NCI-H1092 treated with DMSO at 0.1 percent for 48 hours (cell line): ENCODE results near the gene MRPS23.

ENCODE experiments used
- DNase-seq: peaks from one replicate; lab custom pipeline; 2025; lab: John Stamatoyannopoulos, UW

MRPS23 gene

GRCh38 chr17:57838453-57838852 lies 11.4 kb downstream of the MRPS23 start:
- DNase-seq, result no peak

GRCh38 chr17:57835333-57835900 lies 14.4 kb downstream of the MRPS23 start:
- DNase-seq, result no peak

GRCh38 chr17:57834146-57834741 lies 15.6 kb downstream of the MRPS23 start:
- peak; percentile 37 for DNase-seq

DNA sequence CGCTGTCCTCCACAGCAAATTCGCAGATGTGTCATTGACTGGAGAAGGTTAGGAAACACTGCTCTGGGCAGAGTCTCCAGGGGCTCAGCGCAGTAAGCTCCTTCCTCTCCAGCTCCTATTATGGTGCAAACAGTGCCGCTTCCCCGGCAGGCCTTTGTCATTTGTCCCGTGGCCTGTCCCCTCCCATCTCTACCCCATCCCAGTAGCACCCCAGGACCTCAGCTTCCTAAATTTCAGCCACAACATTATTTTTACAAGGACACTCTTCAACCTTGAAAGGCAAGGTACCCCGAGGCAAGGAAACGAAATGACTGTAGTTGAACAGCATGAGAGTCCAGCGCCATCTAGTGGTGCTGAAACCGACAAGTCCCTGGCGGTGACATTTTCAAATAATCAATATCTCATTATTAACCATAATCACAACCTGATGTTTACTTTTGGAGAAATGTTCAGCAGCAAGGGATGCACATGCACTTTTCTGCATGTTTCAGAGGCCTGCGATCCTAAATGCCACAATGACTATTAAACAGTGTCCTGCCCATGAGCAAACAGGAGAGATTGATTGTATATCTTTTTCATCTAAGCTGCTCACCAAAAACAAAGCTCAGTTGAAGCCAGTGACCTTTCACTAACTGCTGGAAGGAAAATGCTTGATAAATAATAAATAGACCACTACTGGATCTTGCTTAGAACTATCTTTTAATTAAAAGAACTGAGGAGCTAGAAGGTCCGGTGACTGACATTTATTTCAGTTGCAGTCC lies 16.5 kb downstream of the MRPS23 start:
- DNase-seq, result peak; percentile 79

DNA sequence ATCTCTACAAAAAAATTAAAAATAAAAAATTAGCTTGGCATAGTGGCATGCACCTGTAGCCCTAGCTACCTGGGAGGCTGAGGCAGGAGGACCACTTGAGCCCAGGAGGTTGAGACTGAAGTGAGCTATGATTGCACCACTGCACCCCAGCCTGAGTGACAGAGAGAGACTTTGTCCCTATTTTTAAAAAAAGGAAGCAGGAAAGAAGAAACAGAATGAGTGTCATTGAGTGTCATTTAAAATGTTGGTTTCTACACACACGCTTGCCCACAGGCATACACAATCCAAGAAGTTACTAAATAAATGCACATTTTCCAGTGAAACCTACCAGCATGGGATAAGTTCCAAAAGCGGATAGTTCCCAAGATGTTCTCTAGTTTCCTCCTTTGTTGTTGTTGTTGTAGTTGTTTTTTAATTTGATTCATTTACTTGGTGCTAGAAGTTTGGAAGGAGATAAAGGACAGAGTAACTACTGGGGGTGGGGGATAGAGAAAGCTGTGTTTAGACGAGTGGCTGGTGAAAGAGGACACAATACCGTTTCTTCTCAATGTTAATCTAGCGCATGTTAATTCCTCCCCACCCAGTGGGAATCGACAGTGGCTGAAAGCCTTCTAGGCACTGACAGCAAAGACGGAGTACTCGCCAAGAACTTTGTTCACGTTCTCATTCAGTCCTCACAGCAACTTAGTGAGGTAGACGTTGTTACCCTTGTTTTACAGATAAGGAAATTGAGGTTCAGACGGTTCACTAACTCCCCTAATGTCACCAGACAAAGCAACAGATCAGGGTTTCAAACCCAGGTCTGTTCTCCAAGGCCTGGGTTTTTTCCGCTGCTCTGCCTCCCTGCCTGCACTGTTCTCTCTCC lies 17.3 kb downstream of the MRPS23 start:
- no peak for DNase-seq

- no peak for DNase-seq
These were observed 19.0 kb downstream of the MRPS23 start for GRCh38 chr17:57830880-57831279.

GRCh38 chr17:57823469-57824401 lies 26.1 kb downstream of the MRPS23 start:
- peak; percentile 70 for DNase-seq

- no peak for DNase-seq
These were observed 30.0 kb downstream of the MRPS23 start for GRCh38 chr17:57819867-57820266.

DNA sequence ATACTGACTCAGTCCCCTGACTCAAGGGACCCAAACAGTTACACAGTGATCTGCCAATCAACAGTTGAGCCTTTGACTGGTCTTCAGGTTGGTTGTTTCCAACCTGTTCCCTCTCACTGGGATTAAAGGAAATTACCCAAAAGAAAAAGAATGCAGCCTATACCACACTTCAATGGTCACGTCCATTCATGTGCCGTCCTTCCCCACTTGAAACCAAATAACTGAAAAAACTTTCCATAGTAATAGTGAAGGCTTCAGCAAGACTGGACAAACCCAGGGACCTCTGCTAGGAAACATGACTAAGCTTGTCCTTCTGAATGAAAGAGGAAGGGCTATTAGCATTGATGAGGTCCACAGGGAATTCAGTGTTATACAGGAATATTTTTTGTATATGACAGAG lies 30.6 kb downstream of the MRPS23 start:
- DNase-seq, result no peak

DNA sequence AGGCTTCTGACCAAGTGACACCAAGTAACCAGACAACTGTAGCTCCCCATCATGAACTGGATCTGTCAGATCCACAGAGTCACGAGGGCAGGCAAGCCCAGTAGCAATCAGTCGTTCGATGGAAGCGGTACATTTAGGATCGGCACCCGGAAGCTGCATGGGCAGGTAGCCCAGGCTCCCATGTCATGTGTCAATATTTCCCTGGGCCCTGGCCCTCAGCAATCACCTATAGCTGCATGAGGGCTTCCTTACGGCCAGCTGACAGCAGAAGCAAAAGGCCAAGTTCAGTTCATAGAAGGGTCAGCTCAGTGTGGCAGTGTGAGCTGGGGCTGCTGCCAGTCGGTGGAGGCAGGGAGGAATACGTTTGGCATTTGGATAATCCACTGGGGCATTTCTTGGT lies 31.8 kb downstream of the MRPS23 start:
- DNase-seq, result no peak

- no peak for DNase-seq
These were observed 32.5 kb downstream of the MRPS23 start for GRCh38 chr17:57817299-57817698.

DNA sequence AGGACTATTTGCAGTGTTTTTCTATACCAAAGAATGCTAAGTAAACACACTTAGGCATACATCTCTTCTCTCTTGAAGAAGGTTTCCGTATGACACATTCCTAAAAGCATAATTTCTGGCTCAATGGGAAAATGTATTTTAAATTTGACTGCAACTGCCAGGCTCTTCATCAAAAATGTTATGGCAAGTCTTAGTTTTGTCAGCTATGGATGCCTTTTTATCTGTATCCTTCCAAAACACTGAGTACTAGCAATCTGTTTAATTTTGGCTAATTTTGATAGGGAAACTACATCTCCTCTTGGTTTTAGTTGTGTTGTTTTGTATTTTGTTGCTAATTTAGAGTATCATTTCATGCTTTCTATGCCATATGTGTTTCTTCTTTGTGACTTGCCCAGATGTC lies 35.4 kb downstream of the MRPS23 start:
- no peak for DNase-seq

DNA sequence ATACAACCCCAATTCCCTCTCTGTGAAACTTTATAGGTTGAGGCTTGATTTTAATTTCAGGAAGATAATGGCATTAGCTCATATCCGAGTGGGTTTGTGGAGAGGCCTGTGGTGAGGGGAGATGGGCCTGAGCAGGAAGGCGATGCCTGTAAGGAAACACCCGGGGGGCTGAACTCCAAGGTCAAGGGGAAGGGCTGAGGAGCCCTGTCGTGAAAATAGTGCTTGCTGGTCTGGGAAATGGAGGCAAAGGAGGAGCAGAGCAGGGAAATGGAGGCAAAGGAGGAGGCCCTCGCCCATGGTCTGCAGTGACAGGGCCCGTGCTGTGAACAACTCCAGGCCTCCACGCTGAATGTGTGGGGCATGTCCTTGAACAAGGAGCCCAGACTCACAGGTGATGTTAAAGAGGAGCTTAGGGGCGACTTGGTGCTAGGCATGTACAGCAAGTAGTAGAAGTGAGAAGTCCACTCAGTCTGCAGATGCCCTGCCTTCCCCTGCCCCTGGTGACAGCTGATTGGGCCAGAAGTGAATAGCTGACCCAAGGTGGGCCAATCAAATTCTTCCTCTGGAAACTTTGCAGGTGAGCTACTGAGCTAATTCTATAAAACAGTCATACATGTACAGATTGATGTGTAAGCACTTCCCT lies 38.1 kb downstream of the MRPS23 start:
- no peak for DNase-seq

- peak; percentile 92 for DNase-seq
These were observed 38.9 kb downstream of the MRPS23 start for GRCh38 chr17:57810721-57811637.

DNA sequence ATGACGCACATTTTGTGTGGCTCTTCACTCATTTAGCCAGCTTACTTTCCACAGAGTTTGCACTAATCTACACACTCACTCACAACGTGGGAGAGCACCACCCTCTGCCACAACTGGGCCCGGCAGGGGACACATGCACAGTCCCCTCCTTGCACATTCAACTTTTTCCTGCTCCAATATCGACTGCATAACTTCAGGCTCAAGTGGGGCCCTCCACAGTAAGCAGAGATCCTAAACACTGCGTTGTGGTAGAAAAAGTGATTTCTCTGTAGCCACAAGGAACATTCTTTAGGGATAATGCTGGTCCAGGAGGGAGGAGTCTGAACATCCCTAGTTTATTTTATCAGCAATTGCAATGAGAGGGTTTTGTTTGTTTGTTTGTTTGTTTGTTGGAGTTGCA lies 40.0 kb downstream of the MRPS23 start:
- DNase-seq, result no peak

DNA sequence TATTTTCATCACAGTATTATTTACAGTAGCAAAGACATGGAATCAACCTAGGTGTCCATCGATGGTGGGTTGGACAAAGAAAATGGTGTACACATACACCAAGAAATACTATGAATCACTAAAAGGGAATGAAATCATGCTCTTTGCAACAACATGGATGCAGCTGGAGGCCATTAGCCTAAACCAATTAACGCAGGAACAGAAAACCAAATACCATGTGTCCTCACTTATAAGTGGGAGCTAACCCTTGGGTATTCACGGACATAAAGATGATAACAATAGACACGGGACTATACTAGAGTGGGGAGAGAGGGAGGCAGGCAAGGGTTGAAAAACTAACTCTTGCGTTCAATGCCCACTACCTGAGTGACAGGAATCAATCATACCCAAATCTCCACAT lies 41.0 kb downstream of the MRPS23 start:
- no peak for DNase-seq

DNA sequence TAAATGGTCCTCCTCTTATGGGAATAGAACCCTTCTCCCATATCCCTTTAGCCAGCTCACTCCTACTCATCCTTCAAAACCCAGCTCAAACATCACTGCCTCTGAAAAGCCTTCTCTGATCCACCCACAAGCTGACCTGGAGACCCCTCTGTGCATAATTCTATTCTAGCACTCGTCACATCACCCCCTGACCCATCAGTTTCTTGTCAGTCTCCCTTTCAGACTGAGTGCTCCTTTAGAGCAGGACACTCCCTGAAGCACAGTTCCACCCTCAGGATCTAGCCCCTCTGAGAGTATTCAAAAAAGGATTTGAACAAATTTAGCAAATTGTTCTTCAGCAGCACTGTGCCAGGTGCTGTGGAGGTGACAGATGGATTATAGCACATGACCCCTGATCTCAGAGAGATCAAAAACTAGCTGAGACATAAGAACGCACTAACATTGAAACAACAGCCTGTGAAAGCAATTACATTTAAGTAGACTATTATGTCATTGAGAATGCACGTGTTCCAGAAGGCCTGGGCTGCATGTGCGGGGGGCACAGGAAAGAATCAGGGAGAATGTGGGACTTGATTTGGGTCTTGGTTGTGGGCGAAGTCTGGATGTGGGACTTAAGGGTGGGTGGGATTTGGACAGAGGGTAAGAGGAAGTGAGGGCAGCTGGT lies 43.5 kb downstream of the MRPS23 start:
- peak; percentile 49 for DNase-seq

- DNase-seq, result no peak
These were observed 46.8 kb downstream of the MRPS23 start for GRCh38 chr17:57803021-57803420.

DNA sequence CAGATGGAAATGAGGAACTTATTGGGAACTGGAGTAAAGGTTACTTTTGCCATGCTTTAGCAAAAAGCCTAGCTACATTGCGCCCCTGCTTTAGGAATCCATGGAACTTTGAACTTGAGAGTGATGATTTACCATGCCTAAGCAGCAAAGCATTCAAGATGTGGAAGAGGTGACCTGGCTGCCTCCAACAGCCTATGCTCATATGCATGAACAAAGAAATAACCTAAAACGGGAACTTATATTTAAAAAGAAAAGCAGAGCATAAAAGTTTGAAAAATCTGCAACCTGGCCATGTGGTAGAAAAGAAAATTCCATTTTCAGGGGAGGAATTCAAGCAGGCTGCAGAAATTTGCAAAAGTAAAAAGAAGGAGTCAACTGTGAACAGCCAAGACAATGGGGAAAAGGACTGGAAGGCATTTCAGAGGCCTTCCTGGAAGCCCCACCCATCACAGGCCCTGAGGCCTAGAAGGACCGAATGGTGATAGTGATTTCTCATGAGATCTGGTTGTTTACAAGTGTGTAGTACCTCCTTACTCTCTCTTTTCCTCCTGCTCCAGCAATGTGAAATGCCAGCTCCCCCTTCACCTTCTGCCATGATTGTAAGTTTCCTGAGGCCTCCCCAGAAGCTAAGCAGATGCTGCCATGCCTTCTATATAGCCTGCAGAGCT lies 48.7 kb downstream of the MRPS23 start:
- no peak for DNase-seq
